SH-SY5Y (cell line): ENCODE data around the gene CPZ.

Experiments used
- GATA2 ChIP-seq: IDR thresholded peaks from 2 replicates; pipeline ENCODE4 v1.6.1; 2011; ENCODE audit warnings: mild to moderate bottlenecking, low read depth, low read length
- GATA3 ChIP-seq: IDR thresholded peaks from 2 replicates; pipeline ENCODE4 v1.6.1; 2011; ENCODE audit warnings: low read depth, mild to moderate bottlenecking, low read length, moderate library complexity

DNA sequence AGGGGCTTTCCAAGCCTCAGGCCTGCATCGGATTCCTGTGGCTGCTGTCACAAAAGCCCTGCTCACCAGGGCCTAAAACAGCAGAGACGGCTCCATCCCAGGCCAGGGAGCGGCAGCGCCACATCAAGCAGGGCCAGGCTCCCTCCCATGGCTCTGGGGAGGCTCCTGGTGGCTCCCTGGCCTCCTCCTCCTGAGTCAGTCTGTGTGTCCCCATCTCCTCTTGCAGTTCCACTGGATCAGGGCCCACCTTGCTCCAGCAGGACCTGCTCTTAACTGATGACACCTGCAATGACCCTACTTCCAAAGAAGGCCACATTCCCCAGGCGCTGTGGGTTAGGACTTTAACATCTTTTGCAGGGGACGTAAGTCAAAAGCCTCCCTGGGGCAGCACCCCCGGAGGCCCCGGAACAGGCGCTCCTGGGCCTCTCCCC lies 51.9 kb downstream of the CPZ start:
- no peak for TF ChIP-seq GATA2
- TF ChIP-seq GATA3: no peak
